Caco-2 (cell line): ENCODE measurements around the gene ADCY10. TPM values are rescaled to one million over a fixed set of nuclear protein-coding genes. Genes with fewer than 3 reads are reported as not detected.
"Not testable (repeated sequence)": the region's sequence is repeated elsewhere in the genome, so short reads cannot be mapped to it uniquely, and the experiment has no call there.

Experiments used
- BruUV-seq: library from RNA; stranded (reverse); fragments of 400-500 nt; replicated peaks from 2 replicates; lab custom pipeline; 2021; lab: Mats Ljungman, UMichigan
- CTCF ChIA-PET: fragments of 300-600 bp; sonication (Branson Sonifier 250); formaldehyde crosslinking; loops from one replicate; lab custom pipeline; 2022; ENCODE audit warnings: antibody characterized with exemption; lab: Charles Lee
- POLR2A ChIA-PET: fragments of 300-600 bp; sonication (Branson Sonifier 250); formaldehyde crosslinking; loops from one replicate; lab custom pipeline; 2022; ENCODE audit warnings: antibody characterized with exemption; lab: Charles Lee
- DNase-seq, 2 experiments: peaks; one replicate each; pipeline versions ENCODE4 v3.0.0 to v3.0.0-alpha.2; 2020 to 2022
- H3K27me3 ChIP-seq: replicated peaks from 2 replicates; pipeline ENCODE4 v1.6.0; 2011; ENCODE audit warnings: low read length; ENCODE audit not compliant: control insufficient read depth, insufficient read depth
- H3K36me3 ChIP-seq: 2 replicates; pipeline ENCODE4 v1.5.1; 2011; ENCODE audit warnings: low read length; ENCODE audit not compliant: control insufficient read depth, insufficient read depth
- H3K4me1 ChIP-seq: fragments of 250-450 bp; sonication (Bioruptor Pico); 2 replicates; pipeline ENCODE4 v1.5.1; 2020; ENCODE audit warnings: mild to moderate bottlenecking
- H3K4me3 ChIP-seq: 2 replicates; pipeline ENCODE4 v1.5.1; 2011; ENCODE audit warnings: low read depth, mild to moderate bottlenecking, control low read depth, low read length
- H3K9me3 ChIP-seq: fragments of 250-450 bp; sonication (Bioruptor Pico); 2 replicates; pipeline ENCODE4 v1.5.1; 2020; ENCODE audit warnings: mild to moderate bottlenecking, moderate library complexity
- H3K27ac Mint-ChIP-seq: one replicate; pipeline ENCODE4 v1.8.0; 2022; ENCODE audit warnings: mixed read lengths; ENCODE audit not compliant: unreplicated experiment
- H3K27me3 Mint-ChIP-seq: one replicate; pipeline ENCODE4 v1.8.0; 2022; ENCODE audit warnings: mixed read lengths; ENCODE audit not compliant: insufficient read depth, unreplicated experiment
- H3K36me3 Mint-ChIP-seq: one replicate; pipeline ENCODE4 v1.8.0; 2022; ENCODE audit warnings: mild to moderate bottlenecking, mixed read lengths; ENCODE audit not compliant: insufficient read depth, unreplicated experiment
- H3K4me1 Mint-ChIP-seq: one replicate; pipeline ENCODE4 v1.8.0; 2022; ENCODE audit warnings: low read depth, mixed read lengths; ENCODE audit not compliant: unreplicated experiment
- H3K4me3 Mint-ChIP-seq: one replicate; pipeline ENCODE4 v1.8.0; 2022; ENCODE audit warnings: mild to moderate bottlenecking, moderate library complexity, mixed read lengths; ENCODE audit not compliant: unreplicated experiment
- H3K9me3 Mint-ChIP-seq: one replicate; pipeline ENCODE4 v1.8.0; 2022; ENCODE audit warnings: mixed read lengths; ENCODE audit not compliant: unreplicated experiment
- CTCF ChIP-seq, 2 experiments: fragments of 200-600 bp in 1 of 2; IDR thresholded peaks; 1 replicate in 1 of 2; 2 replicates in 1 of 2; pipeline versions ENCODE4 v1.5.1 to v1.8.0; 2011 to 2022; ENCODE audit warnings: antibody characterized with exemption in 1 of 2, control low read depth in 1 of 2, inconsistent platforms in 1 of 2, low read depth in 1 of 2, low read length in 1 of 2, mild to moderate bottlenecking in 1 of 2, moderate library complexity in 1 of 2; ENCODE audit not compliant: insufficient read depth in 1 of 2, severe bottlenecking in 1 of 2, unreplicated experiment in 1 of 2
- intact Hi-C: fragments of 100-400 bp; cut with micrococcal nuclease; formaldehyde crosslinking; loops from one replicate; pipeline ENCODE4 v1.10.0; 2022; ENCODE audit not compliant: unreplicated experiment
- total RNA-seq: library from RNA; stranded (reverse); gene quantifications from 2 replicates; pipeline ENCODE4 v1.2.3, GENCODE V29; 2022

The ADCY10 gene
- total RNA-seq, 1 experiment from 2014 or later = 1.7 TPM

GRCh38 chr1:167832693-167833092, 81.2 kb downstream of the ADCY10 start:
- no peak overlapping the region for H3K4me3 Mint-ChIP-seq
- no peaks in the 10 kb centered on the region for H3K27me3 Mint-ChIP-seq
- Histone ChIP-seq H3K27me3 (no peaks in the 10 kb centered on the region), H3K9me3 (no peaks in the 10 kb centered on the region), H3K4me3 (no peak overlapping the region), H3K36me3 (no peaks in the 10 kb centered on the region), H3K4me1 (peaks cover 6% of the 10 kb centered on the region; the same call in 1 of the 2 replicates)
- no peaks in the 10 kb centered on the region for H3K9me3 Mint-ChIP-seq
- H3K4me1 Mint-ChIP-seq = peaks cover 21% of the 10 kb centered on the region
- CTCF ChIA-PET = no interaction called here
- BruUV-seq = no TSS peak
- no peaks in the 10 kb centered on the region for H3K36me3 Mint-ChIP-seq
- DNase-seq = no peak
- H3K27ac Mint-ChIP-seq = no peak overlapping the region
- TF ChIP-seq CTCF (IDR thresholded peaks at IDR 0.05; ENCODE audit: insufficient read depth in 1 of 2, low read depth in 1 of 2, low read length in 1 of 2, severe bottlenecking in 1 of 2, unreplicated experiment in 1 of 2) = no peak
- POLR2A ChIA-PET = no interaction called here
- intact Hi-C loops = no loop called here

- DNase-seq, BruUV-seq, H3K27ac Mint-ChIP-seq, H3K27me3 Mint-ChIP-seq, H3K9me3 ChIP-seq, H3K4me1 ChIP-seq, H3K4me3 Mint-ChIP-seq, intact Hi-C loops, H3K36me3 ChIP-seq, H3K27me3 ChIP-seq, H3K36me3 Mint-ChIP-seq, CTCF ChIA-PET, H3K4me3 ChIP-seq, H3K9me3 Mint-ChIP-seq: not testable (repeated sequence)
- POLR2A ChIA-PET = interaction anchor here (0.6 kb wide), 1 partner anchor 117 kb away, joined by 3 read pairs; no protein-coding TSS in a partner anchor
- H3K4me1 Mint-ChIP-seq = peaks cover 15% of the 10 kb centered on the region
These were observed 83.3 kb downstream of the ADCY10 start for GRCh38 chr1:167830668-167831067.

GRCh38 chr1:167829868-167830267, 84.1 kb downstream of the ADCY10 start:
- no peak overlapping the region for H3K4me3 ChIP-seq
- no peaks in the 10 kb centered on the region for H3K36me3 ChIP-seq
- no peaks in the 10 kb centered on the region for H3K27me3 ChIP-seq
- intact Hi-C loops = no loop called here
- POLR2A ChIA-PET = no interaction called here
- Mint-ChIP-seq H3K27me3 (no peaks in the 10 kb centered on the region), H3K4me1 (peaks cover 15% of the 10 kb centered on the region), H3K27ac (no peak overlapping the region), H3K4me3 (no peak overlapping the region), H3K36me3 (no peaks in the 10 kb centered on the region), H3K9me3 (no peaks in the 10 kb centered on the region)
- H3K9me3 ChIP-seq = no peaks in the 10 kb centered on the region
- TF ChIP-seq CTCF (IDR thresholded peaks at IDR 0.05; ENCODE audit: insufficient read depth in 1 of 2, low read depth in 1 of 2, low read length in 1 of 2, severe bottlenecking in 1 of 2, unreplicated experiment in 1 of 2) = no peak
- DNase-seq = no peak
- CTCF ChIA-PET = no interaction called here
- BruUV-seq = no TSS peak
- peaks cover 6% of the 10 kb centered on the region; the same call in 1 of the 2 replicates for H3K4me1 ChIP-seq

- Mint-ChIP-seq H3K4me3 (no peak overlapping the region), H3K36me3 (no peaks in the 10 kb centered on the region), H3K9me3 (no peaks in the 10 kb centered on the region), H3K27me3 (no peaks in the 10 kb centered on the region), H3K27ac (no peak overlapping the region), H3K4me1 (peaks cover 33% of the 10 kb centered on the region)
- TF ChIP-seq CTCF (IDR thresholded peaks at IDR 0.05; ENCODE audit: insufficient read depth in 1 of 2, low read depth in 1 of 2, low read length in 1 of 2, severe bottlenecking in 1 of 2, unreplicated experiment in 1 of 2) = no peak
- intact Hi-C loops = no loop called here
- Histone ChIP-seq H3K36me3 (no peaks in the 10 kb centered on the region), H3K9me3 (no peaks in the 10 kb centered on the region), H3K4me3 (no peak overlapping the region), H3K4me1 (peaks cover 22% of the 10 kb centered on the region), H3K27me3 (no peaks in the 10 kb centered on the region)
- POLR2A ChIA-PET = no interaction called here
- DNase-seq = no peak
- CTCF ChIA-PET = no interaction called here
- BruUV-seq = no TSS peak
These were observed 87.8 kb downstream of the ADCY10 start for GRCh38 chr1:167826127-167826526.
